HEK293 (cell line): Measurements from ENCODE around the gene NDUFS7.

ENCODE experiments used
- CTCF ChIA-PET: fragments of 350-600 bp; formaldehyde crosslinking; extraction: SDS; loops from one replicate; lab custom pipeline; 2021; ENCODE audit warnings: antibody characterized with exemption; lab: Yijun Ruan, JAX
- POLR2A ChIA-PET: fragments of 300-600 bp; formaldehyde crosslinking; extraction: SDS; loops from one replicate; lab custom pipeline; 2020; ENCODE audit warnings: antibody characterized with exemption, inconsistent platforms; lab: Yijun Ruan, JAX
- H3K27ac ChIP-seq: fragments of 200-500 bp; sonication (Bioruptor generic); 2 replicates; pipeline ENCODE4 v1.5.1; 2014; ENCODE audit warnings: low read depth, low read length, control low read depth, inconsistent platforms; ENCODE audit errors: extremely low read depth
- H3K36me3 ChIP-seq, 2 experiments: fragments of 200-500 bp in 1 of 2; sonication (Bioruptor generic) in 1 of 2; 1 replicate in 1 of 2; 2 replicates in 1 of 2; pipeline ENCODE4 v1.5.1; 2014 to 2017; ENCODE audit warnings: inconsistent platforms in 2 of 2, low read length in 2 of 2; ENCODE audit not compliant: control insufficient read depth in 2 of 2, insufficient read depth in 1 of 2
- H3K4me1 ChIP-seq: fragments of 200-500 bp; sonication (Bioruptor generic); 2 replicates; pipeline ENCODE4 v1.5.1; 2014; ENCODE audit warnings: mild to moderate bottlenecking, low read length, inconsistent platforms; ENCODE audit not compliant: control insufficient read depth, insufficient read depth
- H3K4me3 ChIP-seq: 2 replicates; pipeline ENCODE4 v1.5.1; 2011; ENCODE audit warnings: low read depth, mild to moderate bottlenecking, control low read depth, low read length, moderate library complexity
- H3K9me3 ChIP-seq: fragments of 200-500 bp; sonication (Bioruptor generic); 2 replicates; pipeline ENCODE4 v1.5.1; 2014; ENCODE audit warnings: low read depth, low read length, inconsistent platforms; ENCODE audit not compliant: control insufficient read depth, insufficient read depth
- FEZF1 ChIP-seq: fragments of 450-650 bp; formaldehyde crosslinking; IDR thresholded peaks from 2 replicates; pipeline ENCODE4 v1.5.1; 2016; ENCODE audit warnings: missing biosample characterization, missing genetic modification characterization
- GFI1B ChIP-seq: fragments of 450-650 bp; formaldehyde crosslinking; IDR thresholded peaks from 2 replicates; pipeline ENCODE4 v1.5.1; 2016; ENCODE audit warnings: missing biosample characterization, missing genetic modification characterization
- GLI4 ChIP-seq: fragments of 450-650 bp; formaldehyde crosslinking; IDR thresholded peaks from 2 replicates; pipeline ENCODE4 v1.5.1; 2016; ENCODE audit warnings: missing biosample characterization, missing genetic modification characterization
- GLIS1 ChIP-seq: fragments of 450-650 bp; formaldehyde crosslinking; IDR thresholded peaks from 2 replicates; pipeline ENCODE4 v1.5.1; 2016; ENCODE audit warnings: missing biosample characterization, missing genetic modification characterization
- IKZF3 ChIP-seq: fragments of 450-650 bp; IDR thresholded peaks from 2 replicates; pipeline ENCODE4 v1.5.0; 2018; ENCODE audit warnings: missing biosample characterization, mild to moderate bottlenecking, missing genetic modification characterization, moderate library complexity
- ZBTB48 ChIP-seq: fragments of 450-650 bp; formaldehyde crosslinking; IDR thresholded peaks from 2 replicates; pipeline ENCODE4 v1.5.1; 2016; ENCODE audit warnings: missing biosample characterization, missing genetic modification characterization
- ZBTB8A ChIP-seq: fragments of 450-650 bp; formaldehyde crosslinking; IDR thresholded peaks from 2 replicates; pipeline ENCODE4 v1.5.1; 2016; ENCODE audit warnings: missing biosample characterization, missing genetic modification characterization
- ZEB2 ChIP-seq: fragments of 450-650 bp; formaldehyde crosslinking; IDR thresholded peaks from 2 replicates; pipeline ENCODE4 v1.5.1; 2016; ENCODE audit warnings: missing biosample characterization, missing genetic modification characterization
- ZFP3 ChIP-seq: fragments of 450-650 bp; formaldehyde crosslinking; IDR thresholded peaks from 2 replicates; pipeline ENCODE4 v1.5.1; 2016; ENCODE audit warnings: low read depth, missing biosample characterization, missing genetic modification characterization
- ZNF2 ChIP-seq: fragments of 450-650 bp; formaldehyde crosslinking; IDR thresholded peaks from 2 replicates; pipeline ENCODE4 v1.5.1; 2016; ENCODE audit warnings: missing biosample characterization, missing genetic modification characterization
- ZNF24 ChIP-seq: fragments of 450-650 bp; formaldehyde crosslinking; IDR thresholded peaks from 2 replicates; pipeline ENCODE4 v1.5.1; 2016; ENCODE audit warnings: missing biosample characterization, missing genetic modification characterization
- ZNF335 ChIP-seq: fragments of 450-650 bp; formaldehyde crosslinking; conservative IDR thresholded peaks from 2 replicates; pipeline ENCODE4 v1.5.1; 2016; ENCODE audit warnings: missing biosample characterization, missing genetic modification characterization
- ZNF354C ChIP-seq: fragments of 450-650 bp; formaldehyde crosslinking; IDR thresholded peaks from 2 replicates; pipeline ENCODE4 v1.5.1; 2016; ENCODE audit warnings: missing biosample characterization, missing genetic modification characterization, low read depth, borderline replicate concordance
- ZNF37A ChIP-seq: fragments of 450-650 bp; IDR thresholded peaks from 2 replicates; pipeline ENCODE4 v1.5.1; 2018; ENCODE audit warnings: missing biosample characterization, missing genetic modification characterization
- ZNF398 ChIP-seq: fragments of 450-650 bp; formaldehyde crosslinking; IDR thresholded peaks from 2 replicates; pipeline ENCODE4 v1.5.1; 2017; ENCODE audit warnings: missing biosample characterization, missing genetic modification characterization
- ZNF416 ChIP-seq: fragments of 450-650 bp; formaldehyde crosslinking; IDR thresholded peaks from 2 replicates; pipeline ENCODE4 v1.5.1; 2016; ENCODE audit warnings: missing biosample characterization, missing genetic modification characterization
- ZNF423 ChIP-seq: fragments of 450-650 bp; formaldehyde crosslinking; IDR thresholded peaks from 2 replicates; pipeline ENCODE4 v1.5.1; 2016; ENCODE audit warnings: missing biosample characterization, missing genetic modification characterization
- ZNF449 ChIP-seq: fragments of 450-650 bp; formaldehyde crosslinking; IDR thresholded peaks from 2 replicates; pipeline ENCODE4 v1.5.1; 2017; ENCODE audit warnings: missing biosample characterization, mild to moderate bottlenecking, missing genetic modification characterization, moderate library complexity
- ZNF510 ChIP-seq: fragments of 450-650 bp; formaldehyde crosslinking; IDR thresholded peaks from 2 replicates; pipeline ENCODE4 v1.5.1; 2018; ENCODE audit warnings: mild to moderate bottlenecking, missing genetic modification characterization, missing biosample characterization; ENCODE audit not compliant: insufficient replicate concordance
- ZNF621 ChIP-seq: fragments of 450-650 bp; formaldehyde crosslinking; IDR thresholded peaks from 2 replicates; pipeline ENCODE4 v1.5.1; 2017; ENCODE audit warnings: missing biosample characterization, missing genetic modification characterization
- ZNF626 ChIP-seq: fragments of 450-650 bp; sonication (Bioruptor Pico); formaldehyde crosslinking; IDR thresholded peaks from 2 replicates; pipeline ENCODE4 v1.5.1; 2018; ENCODE audit warnings: missing biosample characterization, missing genetic modification characterization, inconsistent platforms
- ZNF639 ChIP-seq: fragments of 450-650 bp; formaldehyde crosslinking; IDR thresholded peaks from 2 replicates; pipeline ENCODE4 v1.5.1; 2016; ENCODE audit warnings: missing biosample characterization, missing genetic modification characterization
- ZNF654 ChIP-seq: fragments of 450-650 bp; formaldehyde crosslinking; IDR thresholded peaks from 2 replicates; pipeline ENCODE4 v1.5.1; 2016; ENCODE audit warnings: low read depth, missing biosample characterization, missing genetic modification characterization
- ZNF777 ChIP-seq: fragments of 450-650 bp; formaldehyde crosslinking; IDR thresholded peaks from 2 replicates; pipeline ENCODE4 v1.5.1; 2017; ENCODE audit warnings: missing biosample characterization, missing genetic modification characterization, borderline replicate concordance
- ZNF837 ChIP-seq: fragments of 450-650 bp; formaldehyde crosslinking; IDR thresholded peaks from 2 replicates; pipeline ENCODE4 v1.5.1; 2016; ENCODE audit warnings: missing biosample characterization, missing genetic modification characterization
- ZNF843 ChIP-seq: fragments of 450-650 bp; formaldehyde crosslinking; IDR thresholded peaks from 2 replicates; pipeline ENCODE4 v1.5.1; 2016; ENCODE audit warnings: missing biosample characterization, missing genetic modification characterization
- ZXDB ChIP-seq: fragments of 450-650 bp; formaldehyde crosslinking; IDR thresholded peaks from 2 replicates; pipeline ENCODE4 v1.5.1; 2016; ENCODE audit warnings: missing biosample characterization, missing genetic modification characterization
- TF ChIP-seq, protein P1 (sequence below): fragments of 450-650 bp; formaldehyde crosslinking; IDR thresholded peaks from 2 replicates; pipeline ENCODE4 v1.5.1; 2016; ENCODE audit warnings: missing biosample characterization, missing genetic modification characterization
- TF ChIP-seq, protein P2 (sequence below): fragments of 450-650 bp; formaldehyde crosslinking; IDR thresholded peaks from 2 replicates; pipeline ENCODE4 v1.5.1; 2016; ENCODE audit warnings: missing biosample characterization, missing genetic modification characterization
- TF ChIP-seq, protein P3 (sequence below): fragments of 450-650 bp; formaldehyde crosslinking; IDR thresholded peaks from 2 replicates; pipeline ENCODE4 v1.5.1; 2016; ENCODE audit warnings: missing biosample characterization, missing genetic modification characterization

The NDUFS7 gene

DNA sequence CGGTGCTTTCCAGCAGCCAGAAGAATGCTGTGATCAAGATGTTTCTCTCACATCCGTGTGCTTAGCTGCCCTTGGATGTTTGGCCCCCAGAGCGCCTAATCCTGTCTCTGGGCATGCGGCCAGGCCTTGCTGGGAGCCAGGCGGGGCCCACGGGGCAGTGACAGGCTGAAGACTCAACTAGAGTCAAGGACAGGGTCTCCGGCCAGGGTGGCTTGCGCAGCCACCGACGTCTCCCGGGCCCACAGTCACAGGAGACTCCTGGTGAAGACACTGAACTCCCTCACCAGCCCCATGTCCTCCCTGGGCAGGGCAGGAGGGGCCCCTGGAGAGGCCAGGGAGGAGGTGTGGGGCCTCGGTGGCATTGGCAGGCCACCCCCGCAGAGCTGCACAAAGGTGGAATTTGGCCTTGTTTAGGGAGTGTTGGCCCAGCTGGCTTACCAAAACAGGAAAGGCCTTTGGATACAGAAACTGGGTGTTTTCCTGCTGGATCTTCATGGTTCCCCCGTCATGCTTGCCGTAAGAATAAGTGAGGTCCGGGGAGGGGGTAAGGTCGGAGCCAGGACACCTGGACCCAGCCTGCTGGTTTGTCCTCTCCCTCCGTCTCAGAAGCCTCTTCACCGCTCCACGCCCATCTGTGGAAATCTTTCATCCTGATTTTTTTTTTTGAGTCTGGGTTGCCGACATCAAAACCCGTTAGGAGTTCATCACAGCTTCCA, 10.0 kb upstream of the NDUFS7 start (continued):
- TF ChIP-seq ZNF626 (tag by site-specific recombination), result no peak
- TF ChIP-seq ZNF416 (tag by site-specific recombination), result no peak
- no peak for TF ChIP-seq ZNF2 (tag by site-specific recombination)
- no peak for TF ChIP-seq IKZF3 (tag by site-specific recombination)
- TF ChIP-seq GFI1B (tag by site-specific recombination), result no peak
- no peak for TF ChIP-seq ZNF777
- TF ChIP-seq, protein P1, sequence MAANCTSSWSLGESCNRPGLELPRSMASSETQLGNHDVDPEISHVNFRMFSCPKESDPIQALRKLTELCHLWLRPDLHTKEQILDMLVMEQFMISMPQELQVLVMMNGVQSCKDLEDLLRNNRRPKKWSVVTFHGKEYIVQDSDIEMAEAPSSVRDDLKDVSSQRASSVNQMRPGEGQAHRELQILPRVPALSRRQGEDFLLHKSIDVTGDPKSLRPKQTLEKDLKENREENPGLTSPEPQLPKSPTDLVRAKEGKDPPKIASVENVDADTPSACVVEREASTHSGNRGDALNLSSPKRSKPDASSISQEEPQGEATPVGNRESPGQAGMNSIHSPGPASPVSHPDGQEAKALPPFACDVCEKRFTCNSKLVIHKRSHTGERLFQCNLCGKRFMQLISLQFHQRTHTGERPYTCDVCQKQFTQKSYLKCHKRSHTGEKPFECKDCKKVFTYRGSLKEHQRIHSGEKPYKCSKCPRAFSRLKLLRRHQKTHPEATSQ (tag by site-specific recombination), result no peak
- no peak for TF ChIP-seq ZNF449 (tag by site-specific recombination)
- TF ChIP-seq ZNF24 (tag by site-specific recombination), result no peak
- no peak for TF ChIP-seq ZNF354C (tag by site-specific recombination)
- TF ChIP-seq ZEB2 (tag by site-specific recombination), result no peak
- 0 out of 2 replicates have a peak, but pooled peaks have one; percentile 11 for TF ChIP-seq GLIS1 (tag by site-specific recombination)
- TF ChIP-seq ZNF398 (tag by site-specific recombination), result no peak
- TF ChIP-seq ZNF654 (tag by site-specific recombination), result no peak
- TF ChIP-seq ZNF621 (tag by site-specific recombination), result no peak
- TF ChIP-seq, all 188 proteins: peak for 6

GRCh38 chr19:1374250-1374577, 9.5 kb upstream of the NDUFS7 start:
- H3K4me1 ChIP-seq, result no peaks in the 10 kb centered on the region
- no peak overlapping the region for H3K27ac ChIP-seq
- CTCF ChIA-PET, result interaction anchor here (0.7 kb wide), 1 partner anchor 130 kb away, joined by 4 read pairs; no protein-coding TSS in a partner anchor
- H3K4me3 ChIP-seq, result no peak overlapping the region
- POLR2A ChIA-PET, result no interaction called here
- H3K9me3 ChIP-seq, result no peaks in the 10 kb centered on the region
- H3K36me3 ChIP-seq, result peaks cover 10 to 61% of the 10 kb centered on the region in 2 experiments
- TF ChIP-seq GLI4 (no peak), ZNF37A (tag by site-specific recombination) (no peak), ZNF843 (no peak), ZNF837 (no peak), ZXDB (no peak), ZBTB48 (tag by site-specific recombination) (no peak), ZNF510 (tag by site-specific recombination) (no peak), ZNF335 (tag by site-specific recombination) (no peak), ZNF423 (tag by site-specific recombination) (no peak), IKZF3 (tag by site-specific recombination) (no peak), ZFP3 (tag by site-specific recombination) (no peak), GFI1B (tag by site-specific recombination) (no peak), ZBTB8A (tag by site-specific recombination) (no peak), FEZF1 (tag by site-specific recombination) (no peak), ZNF639 (tag by site-specific recombination) (no peak)
- TF ChIP-seq, protein P2, sequence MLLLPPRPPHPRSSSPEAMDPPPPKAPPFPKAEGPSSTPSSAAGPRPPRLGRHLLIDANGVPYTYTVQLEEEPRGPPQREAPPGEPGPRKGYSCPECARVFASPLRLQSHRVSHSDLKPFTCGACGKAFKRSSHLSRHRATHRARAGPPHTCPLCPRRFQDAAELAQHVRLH (tag by site-specific recombination), result no peak
- TF ChIP-seq, protein P3, sequence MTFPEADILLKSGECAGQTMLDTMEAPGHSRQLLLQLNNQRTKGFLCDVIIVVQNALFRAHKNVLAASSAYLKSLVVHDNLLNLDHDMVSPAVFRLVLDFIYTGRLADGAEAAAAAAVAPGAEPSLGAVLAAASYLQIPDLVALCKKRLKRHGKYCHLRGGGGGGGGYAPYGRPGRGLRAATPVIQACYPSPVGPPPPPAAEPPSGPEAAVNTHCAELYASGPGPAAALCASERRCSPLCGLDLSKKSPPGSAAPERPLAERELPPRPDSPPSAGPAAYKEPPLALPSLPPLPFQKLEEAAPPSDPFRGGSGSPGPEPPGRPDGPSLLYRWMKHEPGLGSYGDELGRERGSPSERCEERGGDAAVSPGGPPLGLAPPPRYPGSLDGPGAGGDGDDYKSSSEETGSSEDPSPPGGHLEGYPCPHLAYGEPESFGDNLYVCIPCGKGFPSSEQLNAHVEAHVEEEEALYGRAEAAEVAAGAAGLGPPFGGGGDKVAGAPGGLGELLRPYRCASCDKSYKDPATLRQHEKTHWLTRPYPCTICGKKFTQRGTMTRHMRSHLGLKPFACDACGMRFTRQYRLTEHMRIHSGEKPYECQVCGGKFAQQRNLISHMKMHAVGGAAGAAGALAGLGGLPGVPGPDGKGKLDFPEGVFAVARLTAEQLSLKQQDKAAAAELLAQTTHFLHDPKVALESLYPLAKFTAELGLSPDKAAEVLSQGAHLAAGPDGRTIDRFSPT, result no peak
